ENCODE data around the gene CIAO1.
"Not testable (repeated sequence)": the region's sequence is repeated elsewhere in the genome, so short reads cannot be mapped to it uniquely, and the experiment has no call there.

Gene CIAO1

GRCh38 chr2:96265840-96266679 is at the start of gene CIAO1, which contains the start of gene TMEM127:
Gene CIAO1 (plus strand): TSS chr2:96266225. CDS start chr2:96266351, 126 bp downstream.
Gene TMEM127 (minus strand): TSS chr2:96265997. CDS start chr2:96265381, 616 bp downstream.
- FAIRE-seq, result no peak

DNA sequence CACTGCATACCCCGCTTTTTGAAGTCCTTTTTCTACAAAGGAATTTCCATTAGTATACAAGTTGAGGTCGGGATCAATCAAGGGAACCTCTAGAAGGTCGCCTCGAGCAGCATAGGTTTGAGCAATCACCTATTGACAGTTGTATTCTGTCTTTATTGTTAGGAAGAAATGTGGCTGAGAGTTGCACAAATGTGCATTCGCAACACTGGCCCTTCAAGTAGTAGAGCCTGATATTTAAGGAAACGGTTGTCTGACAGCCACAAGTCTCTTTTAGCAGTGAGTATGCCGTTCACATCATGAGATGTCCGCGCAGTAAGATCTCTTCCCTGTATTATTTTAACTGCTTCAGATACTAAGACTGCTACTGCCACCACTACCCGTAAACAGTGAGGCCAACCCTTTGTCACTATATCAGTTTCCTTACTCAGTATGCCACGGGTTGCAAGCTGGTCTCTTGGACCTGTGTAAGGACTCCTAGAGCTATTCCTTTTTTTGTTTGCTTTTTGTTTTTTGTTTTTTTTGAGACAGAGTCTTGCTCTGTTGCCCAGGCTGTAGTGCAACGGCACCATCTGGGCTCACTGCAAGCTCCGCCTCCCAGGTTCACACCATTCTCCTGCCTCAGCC is 47.4 kb upstream of the CIAO1 start:
- FAIRE-seq, result no peak

GRCh38 chr2:96219959-96220358 is 46.1 kb upstream of the CIAO1 start:
- not testable (repeated sequence) for FAIRE-seq

GRCh38 chr2:96221106-96221505 is 44.9 kb upstream of the CIAO1 start:
- FAIRE-seq, result not testable (repeated sequence)

DNA sequence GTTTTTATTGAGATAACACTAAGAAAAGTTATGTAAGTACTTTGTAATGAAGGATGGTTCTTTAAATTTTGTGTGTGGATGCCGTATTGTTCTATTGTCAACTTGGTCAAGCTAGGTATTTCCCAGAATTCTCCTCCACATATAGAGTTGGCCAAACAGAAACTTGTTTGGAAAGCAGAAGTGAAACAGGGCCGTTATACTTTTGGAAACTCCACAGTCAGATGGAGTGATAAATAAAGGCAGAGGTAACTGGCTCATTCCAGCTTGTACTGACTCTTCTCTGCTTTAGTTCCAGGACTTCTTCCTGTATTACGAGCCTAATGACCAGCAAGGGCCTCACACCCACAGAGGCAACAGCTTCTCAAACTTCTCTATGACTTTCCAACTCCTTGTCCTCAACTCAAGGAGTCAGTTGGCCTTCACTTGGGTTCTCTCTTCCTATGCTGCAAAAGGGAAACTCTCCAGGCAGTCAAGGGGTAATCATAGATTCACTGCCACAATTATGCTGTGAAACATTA is 41.0 kb upstream of the CIAO1 start:
- no peak for FAIRE-seq

DNA sequence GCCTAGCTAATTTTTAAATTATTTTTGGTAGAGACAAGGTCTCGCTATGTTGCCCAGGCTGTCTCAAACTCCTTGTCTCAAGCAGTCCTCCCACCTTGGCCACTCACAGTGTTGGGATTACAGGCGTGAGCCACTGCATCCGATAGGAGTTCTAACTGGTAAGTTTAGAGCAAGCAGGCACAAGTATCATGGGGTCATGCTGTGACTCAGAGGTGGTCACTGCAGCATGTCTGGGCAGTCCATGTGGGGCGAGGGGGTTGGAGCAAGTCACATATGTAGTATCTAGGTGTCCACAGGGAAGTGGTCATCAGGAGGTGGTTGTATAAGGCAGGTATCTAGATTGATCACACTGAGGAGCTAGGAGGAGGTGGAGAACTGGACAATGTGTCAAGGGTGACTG is 34.7 kb upstream of the CIAO1 start:
- FAIRE-seq, result no peak

DNA sequence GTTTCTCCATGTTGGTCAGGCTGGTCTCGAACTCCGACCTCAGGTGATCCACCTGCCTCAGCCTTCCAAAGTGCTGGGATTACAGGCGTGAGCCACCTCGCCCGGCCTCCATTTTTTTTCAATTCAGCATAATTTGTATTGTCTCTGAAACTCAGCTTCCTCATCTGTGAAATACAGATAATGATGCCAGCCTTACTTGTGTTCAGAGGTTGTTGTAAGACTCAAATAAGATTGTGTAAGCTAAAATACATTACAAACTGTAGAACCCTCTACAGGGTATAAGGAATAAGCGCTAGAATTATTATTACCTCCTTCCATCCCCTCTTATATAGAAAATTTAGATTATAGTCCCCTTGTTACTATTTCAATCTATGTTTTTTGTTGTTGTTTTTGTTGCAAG is 32.6 kb upstream of the CIAO1 start:
- no peak for FAIRE-seq

DNA sequence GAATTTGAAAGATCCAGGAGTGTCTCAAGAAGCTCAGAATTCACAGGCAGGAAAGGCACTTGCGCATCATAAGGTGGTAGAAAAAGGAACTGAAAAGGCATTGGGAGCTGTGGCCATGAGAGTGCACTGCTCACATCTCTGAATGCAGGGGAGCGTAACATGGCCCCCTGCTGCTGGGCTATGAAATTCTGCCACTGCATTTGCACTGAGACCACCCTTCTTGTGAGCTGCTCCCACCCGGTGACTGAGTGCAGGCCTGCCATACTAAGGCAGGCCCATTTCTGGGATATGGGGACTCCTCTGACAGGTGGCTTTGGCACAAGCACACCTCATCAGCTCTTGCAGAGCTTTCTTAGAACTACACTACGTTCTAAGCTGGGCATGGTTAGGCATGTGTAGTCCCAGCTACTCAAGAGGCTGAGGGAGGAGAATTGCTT is 32.1 kb upstream of the CIAO1 start:
- FAIRE-seq, result no peak

GRCh38 chr2:96236882-96237281 is 29.1 kb upstream of the CIAO1 start:
- FAIRE-seq, result no peak

DNA sequence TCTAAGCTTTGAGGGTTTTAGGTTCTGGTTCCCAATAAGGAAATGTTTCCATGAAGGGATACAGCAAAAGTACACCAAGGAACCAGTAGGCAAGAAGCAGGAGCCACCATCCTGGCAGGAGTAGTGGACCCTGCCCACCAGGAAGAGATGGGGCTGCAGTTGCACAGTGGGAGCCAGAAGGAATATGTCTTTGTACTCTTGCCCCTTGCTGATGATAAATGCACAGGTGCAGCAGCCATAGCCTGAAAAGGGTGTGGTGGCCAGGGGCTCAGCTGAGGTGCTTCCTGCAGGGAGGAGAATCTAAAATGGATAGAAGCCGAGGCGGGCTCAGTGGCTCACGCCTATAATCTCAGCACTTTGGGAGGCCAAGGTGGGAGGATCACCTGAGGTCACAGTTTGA is 27.8 kb upstream of the CIAO1 start:
- FAIRE-seq, result no peak

DNA sequence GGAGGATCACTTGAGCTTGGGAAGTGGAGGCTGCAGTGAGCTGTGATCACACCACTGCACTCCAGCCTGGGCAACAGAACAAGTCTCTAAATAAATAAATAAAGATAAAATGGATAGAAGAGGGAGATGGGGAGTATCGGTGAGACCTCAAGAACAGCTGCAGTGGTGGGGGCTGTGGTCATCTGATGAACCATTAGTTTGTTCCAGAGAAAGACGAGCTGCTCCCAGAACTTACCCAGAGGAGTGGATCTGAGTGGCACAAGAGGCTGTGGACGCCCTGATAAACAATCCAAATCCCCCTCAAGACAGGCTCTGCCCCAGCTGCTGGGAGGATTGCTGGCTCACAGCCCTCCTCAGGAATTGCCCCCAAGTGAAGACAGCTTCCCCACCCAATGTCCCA is 26.9 kb upstream of the CIAO1 start:
- no peak for FAIRE-seq

DNA sequence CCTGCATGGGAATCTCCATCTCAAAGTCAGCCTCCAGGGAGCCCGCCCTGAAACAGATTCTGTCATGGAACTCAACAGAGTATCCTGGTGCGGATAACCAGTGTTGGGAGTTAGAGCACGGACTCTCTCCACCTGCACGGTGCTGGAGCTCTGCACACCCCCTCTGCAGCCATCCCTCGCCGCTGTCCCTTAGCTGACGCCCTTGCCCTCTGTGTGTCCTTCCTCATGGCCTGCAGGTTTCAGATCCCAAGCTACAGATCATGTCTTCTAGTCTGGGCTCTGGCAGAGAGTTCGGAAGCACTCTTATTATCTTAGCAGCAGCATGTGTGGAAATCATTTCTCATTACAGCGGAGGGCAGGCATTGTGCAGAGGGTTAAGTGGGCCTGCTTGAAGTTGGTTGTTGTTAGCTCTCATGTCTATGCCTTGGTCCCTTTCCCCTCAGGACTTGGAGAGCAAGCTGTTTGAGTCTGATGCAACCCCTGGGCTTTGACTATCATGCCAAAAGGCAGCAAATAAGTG is 26.2 kb upstream of the CIAO1 start:
- FAIRE-seq, result no peak

GRCh38 chr2:96240341-96241038 is 25.5 kb upstream of the CIAO1 start:
- no peak for FAIRE-seq

DNA sequence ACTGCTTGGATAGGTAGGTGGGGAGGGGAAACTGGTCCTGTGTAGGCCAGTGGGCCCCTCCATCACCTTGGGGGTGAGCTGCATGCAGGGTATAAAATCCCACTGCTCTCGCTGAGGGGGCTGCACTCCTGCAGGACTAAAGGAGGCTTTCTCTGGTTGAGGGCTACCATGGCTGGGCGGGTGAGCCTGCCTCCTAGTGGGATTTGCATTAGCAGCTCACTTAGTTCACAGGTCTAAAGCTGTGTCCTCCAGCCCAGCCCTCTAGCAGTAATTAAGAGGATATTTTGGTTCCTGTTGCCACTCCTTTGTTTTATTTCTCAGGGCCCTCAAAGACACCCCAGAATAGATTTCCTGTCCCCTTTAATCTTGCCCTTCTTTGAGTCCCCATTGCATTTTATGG is 24.8 kb upstream of the CIAO1 start:
- no peak for FAIRE-seq

GRCh38 chr2:96241900-96242611 is 24.0 kb upstream of the CIAO1 start:
- FAIRE-seq, result no peak

DNA sequence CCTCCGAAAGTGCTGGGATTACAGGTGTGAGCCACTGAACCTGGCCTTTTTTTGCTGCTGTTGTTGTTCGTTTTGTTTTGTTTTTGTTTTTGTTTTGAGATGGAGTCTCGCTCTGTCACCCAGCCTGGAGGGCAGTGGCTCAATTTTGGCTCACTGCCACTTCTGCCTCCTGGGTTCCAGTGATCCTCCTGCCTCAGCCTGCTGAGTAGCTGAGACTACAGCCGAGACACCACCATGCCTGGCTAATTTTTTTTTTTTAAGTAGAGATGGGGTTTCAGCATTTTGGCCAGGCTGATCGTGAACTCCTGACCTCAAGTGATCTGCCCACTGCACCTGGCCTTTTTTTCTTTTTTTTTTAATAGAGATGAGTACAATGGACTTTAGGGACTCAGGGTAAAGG is 22.2 kb upstream of the CIAO1 start:
- FAIRE-seq, result no peak

DNA sequence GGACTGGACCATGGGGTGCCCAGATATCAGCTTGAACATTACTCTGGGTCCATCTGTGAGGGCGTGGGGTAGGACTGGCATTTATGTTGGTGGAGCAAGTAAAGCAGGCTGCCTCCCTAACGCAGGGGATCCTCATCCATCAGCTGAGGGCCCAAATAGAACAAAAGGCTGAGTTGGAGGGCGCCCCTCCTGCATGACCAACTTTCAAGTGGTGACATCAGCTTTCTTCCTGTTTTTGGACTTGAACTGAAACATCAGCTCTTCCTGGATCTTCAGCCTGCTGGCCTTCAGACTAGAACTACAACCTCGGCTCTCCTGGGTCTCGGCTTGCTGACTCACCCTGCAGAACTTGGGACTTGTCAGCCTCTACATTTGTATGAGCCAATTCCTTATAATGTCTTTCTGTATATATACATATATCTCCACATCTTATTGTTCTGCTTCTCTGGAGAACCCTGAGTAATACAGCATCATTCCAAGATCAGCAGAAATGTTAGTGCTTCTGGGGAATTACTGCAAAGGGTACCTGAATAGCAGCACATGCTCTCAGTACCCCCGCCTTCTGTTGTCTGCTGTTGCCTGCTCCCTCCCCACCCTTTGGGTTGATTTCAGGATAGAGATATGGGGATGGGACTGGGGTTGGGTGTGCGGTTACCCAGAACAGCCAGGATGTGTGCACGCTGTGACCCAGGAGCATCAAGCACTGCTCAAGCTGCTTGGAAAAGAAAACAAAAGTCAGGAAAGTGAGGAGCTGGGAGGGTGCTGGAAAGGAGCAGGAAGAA is 20.2 kb upstream of the CIAO1 start:
- FAIRE-seq, result no peak

GRCh38 chr2:96247009-96247408 is 19.0 kb upstream of the CIAO1 start:
- no peak for FAIRE-seq

DNA sequence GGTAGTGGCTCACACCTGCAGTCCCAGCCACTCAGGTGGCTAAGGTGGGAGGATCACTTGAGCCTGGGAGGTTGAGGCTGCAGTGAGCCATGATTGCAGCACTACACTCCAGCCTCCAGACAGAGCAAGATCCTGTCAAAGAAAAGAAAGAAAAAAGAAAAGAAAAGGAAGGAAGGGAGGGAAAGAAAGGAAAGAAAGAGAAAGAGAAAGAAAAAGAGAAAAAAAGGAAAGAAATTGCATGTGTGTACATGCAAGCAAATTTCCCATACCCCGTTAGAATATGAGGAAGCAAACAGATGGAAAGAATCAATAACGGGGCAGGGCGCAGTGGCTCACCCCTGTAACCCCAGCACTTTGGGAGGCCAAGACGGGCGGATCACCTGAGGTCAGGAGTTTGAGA is 18.1 kb upstream of the CIAO1 start:
- no peak for FAIRE-seq

GRCh38 chr2:96248624-96249023 is 17.4 kb upstream of the CIAO1 start:
- FAIRE-seq, result no peak

- no peak for FAIRE-seq
These were observed 16.4 kb upstream of the CIAO1 start for GRCh38 chr2:96249654-96250053.

DNA sequence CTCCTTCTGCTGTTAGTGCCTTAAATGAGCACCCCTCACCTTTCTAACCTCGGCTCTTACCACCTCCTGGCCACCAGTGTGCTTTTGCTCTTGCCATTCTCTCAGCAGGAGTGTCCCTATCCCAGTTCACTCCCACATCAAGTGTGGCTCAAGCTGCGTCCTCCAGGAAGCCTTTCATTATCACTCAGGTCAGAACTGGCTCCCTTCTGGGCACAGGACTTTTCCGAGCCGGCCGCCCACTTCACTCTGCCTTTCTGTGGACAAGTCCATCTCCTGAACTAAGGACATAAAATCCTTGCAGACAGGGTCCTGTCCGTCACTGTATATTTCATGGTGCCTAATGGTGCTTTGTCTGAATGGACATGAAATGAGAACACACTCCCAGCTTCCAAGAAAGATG is 15.8 kb upstream of the CIAO1 start:
- FAIRE-seq, result no peak

All from colon (tissue), 2 donors.